PC-9 (cell line): ENCODE results near the gene TBX5. TPM values are rescaled to one million over a fixed set of nuclear protein-coding genes. Genes with fewer than 3 reads are reported as not detected.

Experiments
- BruUV-seq: library from RNA; stranded (reverse); fragments of 400-500 nt; replicated peaks from 2 replicates; lab custom pipeline; 2021; lab: Mats Ljungman, UMichigan
- CTCF ChIA-PET: fragments of 300-600 bp; sonication (Branson Sonifier 250); formaldehyde crosslinking; loops from one replicate; lab custom pipeline; 2022; ENCODE audit warnings: antibody characterized with exemption; lab: Charles Lee
- POLR2A ChIA-PET: fragments of 300-600 bp; sonication (Branson Sonifier 250); formaldehyde crosslinking; loops from one replicate; lab custom pipeline; 2022; ENCODE audit warnings: antibody characterized with exemption; ENCODE audit not compliant: unreplicated experiment; lab: Charles Lee
- DNase-seq, 2 experiments: peaks; one replicate each; pipeline versions ENCODE4 v3.0.0 to v3.0.0-alpha.2; 2015 to 2022; ENCODE audit warnings: mixed read lengths in 1 of 2
- H2AFZ ChIP-seq: fragments of 200-600 bp; sonication (generic); 2 replicates; pipeline ENCODE4 v1.8.1; 2017; ENCODE audit warnings: antibody characterized with exemption
- H3F3A ChIP-seq: fragments of 200-600 bp; sonication (generic); 2 replicates; pipeline ENCODE4 v1.8.1; 2017; ENCODE audit warnings: antibody characterized with exemption, mild to moderate bottlenecking, low read depth; ENCODE audit not compliant: insufficient read depth
- H3K27ac ChIP-seq: fragments of 200-600 bp; sonication (generic); 2 replicates; pipeline ENCODE4 v1.6.1; 2016; ENCODE audit warnings: mixed run types
- H3K27me3 ChIP-seq: fragments of 200-600 bp; sonication (generic); 2 replicates; pipeline ENCODE4 v1.6.1; 2016; ENCODE audit warnings: low read depth, mixed run types; ENCODE audit not compliant: insufficient read depth
- H3K36me3 ChIP-seq: fragments of 200-600 bp; sonication (generic); 2 replicates; pipeline ENCODE4 v1.6.1; 2016; ENCODE audit warnings: low read depth, mixed run types
- H3K4me1 ChIP-seq: fragments of 200-600 bp; sonication (generic); replicated peaks from 2 replicates; pipeline ENCODE4 v1.6.1; 2016; ENCODE audit warnings: mixed run types; ENCODE audit not compliant: insufficient read depth
- H3K4me2 ChIP-seq: fragments of 200-600 bp; sonication (generic); 2 replicates; pipeline ENCODE4 v1.6.1; 2017; ENCODE audit warnings: mixed run types
- H3K4me3 ChIP-seq: fragments of 200-600 bp; sonication (generic); 2 replicates; pipeline ENCODE4 v1.6.1; 2016; ENCODE audit warnings: mixed run types
- H3K79me2 ChIP-seq: fragments of 200-600 bp; sonication (generic); 2 replicates; pipeline ENCODE4 v1.6.1; 2017; ENCODE audit warnings: low read depth, mixed run types
- H3K9me2 ChIP-seq: fragments of 200-600 bp; sonication (generic); 2 replicates; pipeline ENCODE4 v1.8.1; 2017; ENCODE audit warnings: mild to moderate bottlenecking; ENCODE audit not compliant: insufficient read depth
- H3K9me3 ChIP-seq: fragments of 200-600 bp; sonication (generic); 2 replicates; pipeline ENCODE4 v1.8.1; 2016; ENCODE audit warnings: low read depth; ENCODE audit not compliant: insufficient read depth
- H4K20me1 ChIP-seq: fragments of 200-600 bp; sonication (generic); 2 replicates; pipeline ENCODE4 v1.8.1; 2017; ENCODE audit not compliant: insufficient read depth
- EZH2 ChIP-seq: fragments of 200-600 bp; sonication (generic); IDR thresholded peaks from 2 replicates; pipeline ENCODE4 v1.8.0; 2017; ENCODE audit warnings: antibody characterized with exemption, low read depth
- intact Hi-C: fragments of 100-400 bp; cut with micrococcal nuclease; formaldehyde crosslinking; loops from one replicate; pipeline ENCODE4 v1.10.0; 2022; ENCODE audit not compliant: unreplicated experiment
- total RNA-seq: library from RNA; stranded (reverse); gene quantifications from 2 replicates; pipeline ENCODE4 v1.2.3, GENCODE V29; 2021
- TF ChIP-seq, protein P1 (sequence below): fragments of 200-600 bp; sonication (generic); conservative IDR thresholded peaks from 2 replicates; pipeline ENCODE4 v1.6.1; 2017; ENCODE audit warnings: mixed run types, antibody characterized with exemption, mild to moderate bottlenecking, moderate library complexity

TBX5 gene
- total RNA-seq, 1 experiment from 2014 or later = not detected

DNA sequence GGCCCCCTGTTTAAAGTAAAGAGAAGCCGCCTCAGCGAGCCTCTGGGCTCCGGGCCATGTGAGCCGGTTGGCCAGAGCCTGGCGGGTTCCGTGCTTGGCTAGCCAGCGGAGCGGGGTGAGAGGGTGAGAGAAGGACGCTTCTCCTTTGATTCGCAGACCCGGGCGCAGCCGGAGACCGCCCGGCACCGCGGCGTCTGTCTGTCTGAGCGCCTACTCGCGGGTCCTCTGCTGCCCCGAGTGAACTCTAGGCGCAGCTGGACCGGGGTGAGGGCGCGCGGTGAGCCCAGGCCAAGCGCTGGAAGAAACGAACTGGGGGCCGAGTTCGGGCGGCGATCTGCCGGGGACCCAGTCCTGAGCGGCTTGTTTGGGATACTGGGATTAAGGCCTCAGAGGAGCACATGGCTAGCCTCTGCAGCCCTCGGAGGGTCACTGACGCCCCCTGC, 41.4 kb upstream of the TBX5 start:
- Histone ChIP-seq H3K79me2 (no peaks in the 10 kb centered on the region), H3K9me2 (no peaks in the 10 kb centered on the region), H3K4me3 (no peak overlapping the region), H3K9me3 (no peaks in the 10 kb centered on the region), H3K27me3 (peaks cover 78% of the 10 kb centered on the region), H3K27ac (no peak overlapping the region), H3F3A (no peaks in the 10 kb centered on the region), H4K20me1 (no peaks in the 10 kb centered on the region), H3K4me1 (no peaks in the 10 kb centered on the region), H3K4me2 (no peak overlapping the region), H2AFZ (no peak overlapping the region), H3K36me3 (no peaks in the 10 kb centered on the region)
- TF ChIP-seq, protein P1, sequence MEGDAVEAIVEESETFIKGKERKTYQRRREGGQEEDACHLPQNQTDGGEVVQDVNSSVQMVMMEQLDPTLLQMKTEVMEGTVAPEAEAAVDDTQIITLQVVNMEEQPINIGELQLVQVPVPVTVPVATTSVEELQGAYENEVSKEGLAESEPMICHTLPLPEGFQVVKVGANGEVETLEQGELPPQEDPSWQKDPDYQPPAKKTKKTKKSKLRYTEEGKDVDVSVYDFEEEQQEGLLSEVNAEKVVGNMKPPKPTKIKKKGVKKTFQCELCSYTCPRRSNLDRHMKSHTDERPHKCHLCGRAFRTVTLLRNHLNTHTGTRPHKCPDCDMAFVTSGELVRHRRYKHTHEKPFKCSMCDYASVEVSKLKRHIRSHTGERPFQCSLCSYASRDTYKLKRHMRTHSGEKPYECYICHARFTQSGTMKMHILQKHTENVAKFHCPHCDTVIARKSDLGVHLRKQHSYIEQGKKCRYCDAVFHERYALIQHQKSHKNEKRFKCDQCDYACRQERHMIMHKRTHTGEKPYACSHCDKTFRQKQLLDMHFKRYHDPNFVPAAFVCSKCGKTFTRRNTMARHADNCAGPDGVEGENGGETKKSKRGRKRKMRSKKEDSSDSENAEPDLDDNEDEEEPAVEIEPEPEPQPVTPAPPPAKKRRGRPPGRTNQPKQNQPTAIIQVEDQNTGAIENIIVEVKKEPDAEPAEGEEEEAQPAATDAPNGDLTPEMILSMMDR = no peak
- no peak for TF ChIP-seq EZH2
- intact Hi-C loops = no loop called here
- POLR2A ChIA-PET = no interaction called here
- CTCF ChIA-PET = no interaction called here
- no peak for DNase-seq
- BruUV-seq = no TSS peak

DNA sequence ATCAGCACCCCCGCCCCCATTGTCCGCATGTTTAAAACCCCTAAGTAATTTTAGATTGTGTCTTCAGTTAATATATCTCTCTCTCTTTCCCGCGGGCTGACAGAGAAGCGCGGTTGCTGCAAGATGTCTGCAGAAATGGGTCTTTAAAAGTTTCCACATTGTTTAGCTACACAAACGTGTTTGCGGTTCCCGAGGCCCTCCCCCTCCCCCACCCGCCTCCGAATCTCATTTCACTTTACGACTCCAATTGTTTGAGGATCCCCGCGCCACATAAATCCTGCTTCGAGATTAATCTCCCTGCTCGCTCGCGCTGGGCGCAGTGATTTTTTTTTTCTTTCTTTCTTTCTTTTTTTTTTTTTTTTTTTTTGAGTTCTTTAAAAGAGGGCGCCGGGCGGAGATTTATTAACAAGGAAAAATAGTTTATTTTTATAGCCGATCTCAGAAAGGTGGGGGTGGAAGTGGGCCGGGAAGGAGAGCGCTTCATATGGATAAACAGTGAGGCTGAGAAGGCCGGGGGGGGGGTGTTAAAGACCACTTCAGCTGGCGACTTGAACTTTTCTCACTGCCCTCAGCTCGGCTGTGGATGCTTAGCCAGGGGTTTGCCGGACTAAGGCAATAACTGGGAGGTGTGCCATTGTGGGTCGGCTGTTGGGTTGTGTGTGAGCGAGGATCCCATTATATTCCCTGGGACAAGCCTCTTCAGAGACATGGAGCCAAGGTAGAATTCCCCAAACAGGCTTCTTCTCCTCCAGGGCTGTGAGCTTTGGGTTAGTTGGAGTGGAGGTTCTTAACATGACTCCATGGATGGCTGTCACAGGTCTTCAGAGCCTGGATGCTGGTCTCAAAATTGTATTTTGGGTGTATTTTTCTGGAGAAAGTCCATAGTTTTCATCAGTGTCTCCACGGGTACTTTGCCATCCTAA, 39.7 kb upstream of the TBX5 start:
- no TSS peak for BruUV-seq
- Histone ChIP-seq H3K9me3 (no peaks in the 10 kb centered on the region), H3F3A (no peaks in the 10 kb centered on the region), H3K4me1 (no peaks in the 10 kb centered on the region), H3K4me3 (no peak overlapping the region), H4K20me1 (no peaks in the 10 kb centered on the region), H3K27me3 (peaks cover 79% of the 10 kb centered on the region), H3K4me2 (no peak overlapping the region), H3K27ac (no peak overlapping the region), H3K79me2 (no peaks in the 10 kb centered on the region), H3K9me2 (no peaks in the 10 kb centered on the region), H3K36me3 (no peaks in the 10 kb centered on the region), H2AFZ (no peak overlapping the region)
- no peak for DNase-seq
- no peak for TF ChIP-seq EZH2
- TF ChIP-seq, protein P1 = no peak
- intact Hi-C loops = no loop called here
- ChIA-PET POLR2A (no interaction called here), CTCF (no interaction called here)

DNA sequence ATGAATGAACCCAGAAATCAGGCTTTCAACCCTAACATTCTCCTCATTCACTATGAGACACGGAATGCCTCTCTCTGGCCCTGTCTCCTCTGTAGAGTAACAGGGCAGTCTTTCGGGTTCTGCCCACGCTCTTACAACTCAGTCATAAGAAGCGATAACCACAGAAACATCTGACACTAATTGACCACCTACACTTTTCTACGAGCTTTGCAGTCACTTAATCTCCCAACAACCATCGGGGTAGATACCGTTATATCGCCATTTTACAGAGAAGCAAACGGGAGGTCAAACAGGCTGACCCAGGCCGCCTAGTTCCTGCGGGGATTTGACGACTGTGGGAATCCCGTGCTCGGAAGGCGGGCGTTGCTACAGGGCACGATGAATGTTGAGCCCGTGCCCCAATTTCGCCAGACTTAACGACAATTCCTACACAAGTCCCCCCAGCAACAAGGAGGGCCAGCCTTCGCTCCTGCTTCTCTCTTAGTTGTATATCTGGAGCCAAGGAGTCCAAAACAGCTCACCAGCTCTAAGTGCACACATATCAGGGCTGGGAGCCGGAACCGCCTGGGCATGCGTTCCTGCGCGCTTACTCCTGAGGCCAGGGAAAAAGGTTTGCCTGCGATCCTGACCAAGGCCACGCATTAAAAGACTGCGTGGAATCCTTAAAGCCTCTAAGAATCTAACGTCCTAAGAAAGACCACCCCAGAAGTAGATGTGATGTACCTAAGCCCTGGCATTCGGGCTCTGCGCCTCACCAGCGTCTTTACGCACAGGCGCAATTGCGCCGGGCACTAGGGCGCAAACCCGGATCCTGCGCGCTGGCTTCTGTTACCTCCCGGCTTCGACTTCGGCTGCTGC, 38.7 kb upstream of the TBX5 start:
- Histone ChIP-seq H3K4me3 (no peak overlapping the region), H3K36me3 (no peaks in the 10 kb centered on the region), H3K9me3 (no peaks in the 10 kb centered on the region), H4K20me1 (no peaks in the 10 kb centered on the region), H2AFZ (no peak overlapping the region), H3F3A (no peaks in the 10 kb centered on the region), H3K27me3 (peaks cover 80% of the 10 kb centered on the region), H3K79me2 (no peaks in the 10 kb centered on the region), H3K4me2 (no peak overlapping the region), H3K4me1 (no peaks in the 10 kb centered on the region), H3K27ac (no peak overlapping the region), H3K9me2 (no peaks in the 10 kb centered on the region)
- DNase-seq = no peak
- TF ChIP-seq, protein P1 = no peak
- TF ChIP-seq EZH2 = no peak
- CTCF ChIA-PET = no interaction called here
- no TSS peak for BruUV-seq
- intact Hi-C loops = no loop called here
- POLR2A ChIA-PET = no interaction called here
